K562 (cell line): ENCODE measurements around the gene CCDC50.

Experiments
- CCNT2 ChIP-seq: IDR thresholded peaks from 2 replicates; pipeline ENCODE4 v1.6.1; 2011; ENCODE audit warnings: borderline replicate concordance, low read depth, mild to moderate bottlenecking, moderate library complexity, mixed read lengths, low read length; ENCODE audit not compliant: insufficient read length; ENCODE audit errors: extremely low read depth
- CTCF ChIP-seq, 3 experiments: IDR thresholded peaks in 2 of 3; conservative IDR thresholded peaks in 1 of 3; 2 replicates each; pipeline ENCODE4 v1.5.1; 2011 to 2012; ENCODE audit warnings: low read length in 3 of 3, mild to moderate bottlenecking in 3 of 3, control low read depth in 2 of 3, improper control_type of control experiment in 1 of 3, inconsistent platforms in 1 of 3, low read depth in 1 of 3, mixed read lengths in 1 of 3, moderate library complexity in 1 of 3; ENCODE audit not compliant: insufficient read depth in 2 of 3
- HMG20A ChIP-seq: fragments of 450-650 bp; formaldehyde crosslinking; conservative IDR thresholded peaks from 2 replicates; pipeline ENCODE4 v1.4.0; 2020; ENCODE audit warnings: mild to moderate bottlenecking, mixed read lengths
- POLR2A ChIP-seq: fragments of 450-650 bp; conservative IDR thresholded peaks from 2 replicates; pipeline ENCODE4 v1.6.1; 2016
- ZFX ChIP-seq: sonication (generic); formaldehyde crosslinking; IDR thresholded peaks from 2 replicates; pipeline ENCODE4 v1.8.0; 2022; ENCODE audit warnings: mild to moderate bottlenecking, missing genetic modification reagents, moderate library complexity
- ZNF174 ChIP-seq: fragments of 250-450 bp; sonication (Bioruptor Pico); IDR thresholded peaks from 2 replicates; pipeline ENCODE4 v1.4.0; 2020; ENCODE audit warnings: mild to moderate bottlenecking
- TF ChIP-seq, protein P1 (sequence below), 2 experiments: fragments of 450-650 bp in 1 of 2; sonication (generic) in 1 of 2; formaldehyde crosslinking in 1 of 2; IDR thresholded peaks in 1 of 2; conservative IDR thresholded peaks in 1 of 2; 2 replicates each; pipeline versions ENCODE4 v1.6.1 to v1.8.1; 2016 to 2023; ENCODE audit warnings: mild to moderate bottlenecking in 2 of 2, moderate library complexity in 2 of 2, inconsistent platforms in 1 of 2, missing genetic modification reagents in 1 of 2

- TF ChIP-seq POLR2A (no peak), CTCF (IDR thresholded peaks at IDR 0.05 in 2 of 3, conservative IDR thresholded peaks at IDR 0.05 in 1 of 3; ENCODE audit: insufficient read depth in 2 of 3, low read depth in 1 of 3, low read length in 3 of 3) (no peak), CCNT2 (no peak), ZNF174 (CRISPR knock-in tag) (no peak), ZFX (CRISPR knock-in tag) (no peak), HMG20A (CRISPR knock-in tag) (no peak)
- TF ChIP-seq, protein P1, sequence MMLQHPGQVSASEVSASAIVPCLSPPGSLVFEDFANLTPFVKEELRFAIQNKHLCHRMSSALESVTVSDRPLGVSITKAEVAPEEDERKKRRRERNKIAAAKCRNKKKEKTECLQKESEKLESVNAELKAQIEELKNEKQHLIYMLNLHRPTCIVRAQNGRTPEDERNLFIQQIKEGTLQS (IDR thresholded peaks at IDR 0.05) = no peak
- TF ChIP-seq, protein P1 (CRISPR knock-in tag; conservative IDR thresholded peaks at IDR 0.05) = no peak
These were observed 37.5 kb downstream of the CCDC50 start for GRCh38 chr3:191366675-191367074.
